Lower leg skin (tissue), 3 donors: ENCODE results near the gene TMEM260.

Experiments
- CTCF ChIP-seq, 3 donors: fragments of 450-650 bp; IDR thresholded peaks; one replicate each; pipeline ENCODE4 v1.5.1; 2016; ENCODE audit warnings: antibody characterized with exemption in 3 of 3, mild to moderate bottlenecking in 3 of 3, moderate library complexity in 2 of 3
- POLR2A ChIP-seq, 2 donors: fragments of 450-650 bp; IDR thresholded peaks; one replicate each; pipeline ENCODE4 v1.6.1; 2016 to 2017; ENCODE audit warnings: antibody characterized with exemption in 2 of 2, mild to moderate bottlenecking in 1 of 2, moderate library complexity in 1 of 2

GRCh38 chr14:56661478-56661877, 81.9 kb downstream of the TMEM260 start:
- no peak for TF ChIP-seq CTCF (IDR thresholded peaks at IDR 0.05)
- TF ChIP-seq POLR2A (IDR thresholded peaks at IDR 0.05), result no peak
